HG03135 (cell line): ENCODE data around the gene AQP6.
"Not testable (repeated sequence)": the region's sequence is repeated elsewhere in the genome, so short reads cannot be mapped to it uniquely, and the experiment has no call there.

Experiments
- ATAC-seq: cut with Tn5 transposase; IDR thresholded peaks from one replicate; pipeline ENCODE4 v1.9.1; 2021; ENCODE audit warnings: mild to moderate bottlenecking, moderate library complexity; ENCODE audit not compliant: unreplicated experiment

AQP6 gene

GRCh38 chr12:49987625-49988303 is 15.0 kb downstream of the AQP6 start:
- ATAC-seq: no peak

DNA sequence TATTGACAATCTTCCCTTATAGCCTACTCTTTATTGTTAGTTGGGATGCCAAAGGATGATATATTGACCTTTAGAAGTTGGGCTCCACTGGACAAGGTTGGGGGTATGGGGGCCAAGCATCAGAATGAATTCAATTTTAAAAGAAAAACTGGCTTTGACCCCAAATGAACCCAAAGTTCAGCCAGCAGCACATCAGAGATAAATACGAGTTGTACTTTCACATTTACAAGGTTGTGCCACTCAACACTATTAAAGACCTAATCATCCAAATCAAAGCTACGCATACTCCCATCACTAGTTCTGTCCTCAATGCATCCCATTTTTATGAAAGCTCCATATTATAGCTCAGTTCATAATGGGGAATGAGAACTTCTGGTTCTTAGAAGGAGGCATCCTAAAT is 16.7 kb downstream of the AQP6 start:
- not testable (repeated sequence) for ATAC-seq

- no peak for ATAC-seq
Observed at GRCh38 chr12:49990273-49990672, 17.5 kb downstream of the AQP6 start.

- ATAC-seq: no peak
Observed at GRCh38 chr12:49998453-49998852, 25.7 kb downstream of the AQP6 start.

GRCh38 chr12:50003595-50003994 is 30.8 kb downstream of the AQP6 start:
- ATAC-seq: no peak

GRCh38 chr12:50004696-50005095 is 31.9 kb downstream of the AQP6 start:
- ATAC-seq: no peak

GRCh38 chr12:50005175-50005574 is 32.4 kb downstream of the AQP6 start:
- ATAC-seq: no peak

- no peak for ATAC-seq
Observed at GRCh38 chr12:50006280-50006679, 33.5 kb downstream of the AQP6 start.

GRCh38 chr12:50006754-50007442 is 34.2 kb downstream of the AQP6 start:
- ATAC-seq: no peak

GRCh38 chr12:50013361-50014147 is 40.8 kb downstream of the AQP6 start:
- no peak for ATAC-seq

GRCh38 chr12:50014342-50014741 is 41.6 kb downstream of the AQP6 start:
- no peak for ATAC-seq

GRCh38 chr12:50016501-50017475 is 44.0 kb downstream of the AQP6 start:
- ATAC-seq: no peak

- ATAC-seq: no peak
Observed at GRCh38 chr12:50017641-50018040, 44.9 kb downstream of the AQP6 start.

DNA sequence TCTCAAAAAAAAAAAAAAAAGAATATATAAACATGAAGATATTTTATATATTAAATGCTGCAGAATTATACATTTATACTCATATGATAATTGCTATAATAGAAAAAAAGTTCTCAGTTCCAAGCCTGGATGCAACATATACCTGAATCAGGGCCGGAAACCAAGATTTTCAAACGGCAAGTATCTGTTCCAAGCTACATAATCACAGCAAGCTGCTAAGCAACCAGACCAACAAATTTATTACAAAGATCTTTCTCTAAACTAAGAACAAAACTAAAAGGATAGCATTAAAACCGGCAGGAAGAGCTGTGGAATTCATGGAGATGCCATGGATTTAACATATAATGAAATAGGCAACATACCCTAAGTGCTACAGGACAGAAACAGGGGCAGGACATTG is 45.4 kb downstream of the AQP6 start:
- no peak for ATAC-seq

DNA sequence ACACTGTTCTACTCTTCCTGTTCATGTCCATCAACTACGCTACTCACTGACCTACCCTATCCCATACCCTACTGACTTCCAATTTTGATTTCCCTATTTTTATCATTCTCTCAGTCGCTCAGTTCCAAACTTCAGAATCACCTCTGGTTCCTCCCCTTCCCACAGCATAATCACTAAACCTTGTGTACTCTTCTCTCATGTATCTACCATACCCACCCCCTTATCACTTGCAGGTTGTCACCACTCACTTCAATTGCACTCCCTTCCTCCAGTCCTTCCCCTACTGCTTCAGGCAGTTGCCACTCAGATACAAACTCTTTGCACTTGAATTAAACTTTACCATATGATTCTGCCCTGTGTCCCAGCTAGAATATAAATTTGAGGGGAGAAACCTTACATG is 46.2 kb downstream of the AQP6 start:
- no peak for ATAC-seq

- no peak for ATAC-seq
Observed at GRCh38 chr12:50019524-50019923, 46.8 kb downstream of the AQP6 start.

GRCh38 chr12:50021031-50021430 is 48.3 kb downstream of the AQP6 start:
- ATAC-seq: no peak

GRCh38 chr12:50022903-50023302 is 50.2 kb downstream of the AQP6 start:
- no peak for ATAC-seq

DNA sequence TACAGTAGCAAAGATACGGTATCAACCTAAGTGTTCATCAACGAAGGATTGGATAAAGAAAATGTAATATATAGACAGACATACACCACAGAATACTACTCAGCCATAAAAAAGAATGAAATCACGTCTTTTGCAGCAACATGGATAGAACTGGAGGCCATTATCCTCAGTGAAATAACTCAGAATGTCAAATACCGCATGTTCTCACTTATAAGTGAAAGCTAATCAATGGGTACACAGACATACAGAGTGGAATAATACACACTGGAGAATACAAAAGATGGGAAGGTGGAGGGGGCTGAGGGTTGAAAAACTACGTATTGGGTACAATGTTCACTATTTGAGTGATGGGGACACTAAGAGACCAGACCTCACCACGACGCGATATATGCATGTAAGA is 51.5 kb downstream of the AQP6 start:
- no peak for ATAC-seq

DNA sequence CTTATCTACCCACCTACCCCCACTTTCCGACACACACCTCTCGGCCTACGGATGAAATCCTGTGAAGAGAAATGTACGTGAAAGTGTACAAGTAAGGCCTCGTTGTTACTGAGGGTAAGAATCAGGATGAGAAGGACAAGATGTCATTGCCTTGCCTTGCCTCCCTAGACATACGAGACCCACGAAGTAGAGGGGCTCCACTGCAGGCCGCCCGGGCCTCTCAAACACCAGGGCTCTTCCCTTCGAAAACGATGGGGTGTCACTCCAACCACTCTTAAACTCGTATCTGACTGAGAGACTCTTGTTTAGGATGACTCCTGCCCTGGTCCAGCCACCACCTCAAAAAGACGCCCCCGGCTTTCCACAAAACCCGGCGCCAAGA is 52.0 kb downstream of the AQP6 start:
- ATAC-seq: peak; percentile 24
